HL-60/S4 treated with phorbol 12-myristate 13-acetate at 8.2 ng/mL for 4 days and 3 days (cell line): Measurements from ENCODE around the gene MUCL1.

Experiments
- in situ Hi-C: fragments of 300-500 bp; cut with MboI; formaldehyde crosslinking; loops from 2 replicates; pipeline ENCODE4 v1.15.0; 2022; ENCODE audit warnings: low sequenced_read_pairs

The MUCL1 gene

DNA sequence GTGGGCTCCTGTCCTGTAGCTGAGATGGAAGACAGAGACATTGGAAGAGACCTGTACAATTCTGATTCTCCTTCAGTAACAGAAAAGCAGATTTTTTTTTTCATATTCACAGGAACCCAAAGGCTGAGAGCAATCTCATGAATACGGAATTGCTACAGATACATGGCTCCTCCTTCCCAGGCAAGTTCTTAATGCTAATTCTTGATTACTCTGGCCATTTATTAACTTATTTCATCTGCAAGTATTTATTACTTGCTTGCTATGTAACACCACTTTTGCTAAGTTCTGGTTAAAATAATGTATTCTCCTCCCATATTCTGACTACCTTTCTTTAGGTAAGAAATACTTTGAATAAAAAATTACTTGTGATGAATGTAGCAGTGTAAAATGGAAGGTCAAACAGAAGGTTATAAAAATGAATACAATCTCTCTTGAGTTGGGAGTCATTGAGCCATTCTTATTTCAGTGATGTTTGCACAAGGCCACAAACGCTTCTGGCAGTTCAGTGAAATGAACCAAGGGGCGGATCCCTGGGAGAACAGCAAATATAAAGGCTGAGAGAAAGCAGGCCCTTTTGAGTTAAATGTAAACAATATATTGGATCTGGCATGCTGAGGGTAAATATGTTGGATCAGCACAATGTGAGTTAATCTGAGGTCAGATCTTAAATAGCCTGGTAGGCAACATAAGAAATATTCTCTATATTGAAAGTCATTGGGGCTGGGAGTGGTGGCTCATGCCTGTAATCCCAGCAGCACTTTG lies 37.6 kb downstream of the MUCL1 start:
- in situ Hi-C loops = no loop called here
